GM12874 (cell line): ENCODE results near the gene SAC3D1.

Experiments used
- TF ChIP-seq, protein P1 (sequence below): IDR thresholded peaks from 2 replicates; pipeline ENCODE4 v1.5.1; 2011; ENCODE audit warnings: low read depth, mild to moderate bottlenecking, control low read depth, low read length, moderate library complexity; ENCODE audit not compliant: insufficient read depth

The SAC3D1 gene

DNA sequence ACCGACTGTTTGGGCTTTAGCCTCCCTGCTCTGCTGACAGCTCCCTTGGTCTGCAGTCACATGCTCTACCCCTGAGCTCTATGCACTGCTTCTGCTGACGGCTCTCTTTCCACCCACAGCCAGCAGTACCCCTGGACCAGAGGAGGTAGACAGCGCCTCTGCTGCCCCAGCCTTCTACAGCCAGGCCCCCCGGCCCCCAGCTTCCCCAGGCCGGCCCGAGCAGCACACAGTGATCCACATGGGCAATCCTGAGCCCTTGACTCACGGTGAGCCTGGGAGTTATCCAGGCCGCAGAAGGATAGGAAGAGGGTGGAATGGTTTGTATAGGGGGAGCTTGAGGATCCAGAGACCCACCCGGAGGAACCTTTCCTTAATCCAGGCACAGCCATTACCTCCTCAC is 45.8 kb downstream of the SAC3D1 start:
- TF ChIP-seq, protein P1, sequence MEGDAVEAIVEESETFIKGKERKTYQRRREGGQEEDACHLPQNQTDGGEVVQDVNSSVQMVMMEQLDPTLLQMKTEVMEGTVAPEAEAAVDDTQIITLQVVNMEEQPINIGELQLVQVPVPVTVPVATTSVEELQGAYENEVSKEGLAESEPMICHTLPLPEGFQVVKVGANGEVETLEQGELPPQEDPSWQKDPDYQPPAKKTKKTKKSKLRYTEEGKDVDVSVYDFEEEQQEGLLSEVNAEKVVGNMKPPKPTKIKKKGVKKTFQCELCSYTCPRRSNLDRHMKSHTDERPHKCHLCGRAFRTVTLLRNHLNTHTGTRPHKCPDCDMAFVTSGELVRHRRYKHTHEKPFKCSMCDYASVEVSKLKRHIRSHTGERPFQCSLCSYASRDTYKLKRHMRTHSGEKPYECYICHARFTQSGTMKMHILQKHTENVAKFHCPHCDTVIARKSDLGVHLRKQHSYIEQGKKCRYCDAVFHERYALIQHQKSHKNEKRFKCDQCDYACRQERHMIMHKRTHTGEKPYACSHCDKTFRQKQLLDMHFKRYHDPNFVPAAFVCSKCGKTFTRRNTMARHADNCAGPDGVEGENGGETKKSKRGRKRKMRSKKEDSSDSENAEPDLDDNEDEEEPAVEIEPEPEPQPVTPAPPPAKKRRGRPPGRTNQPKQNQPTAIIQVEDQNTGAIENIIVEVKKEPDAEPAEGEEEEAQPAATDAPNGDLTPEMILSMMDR = no peak

DNA sequence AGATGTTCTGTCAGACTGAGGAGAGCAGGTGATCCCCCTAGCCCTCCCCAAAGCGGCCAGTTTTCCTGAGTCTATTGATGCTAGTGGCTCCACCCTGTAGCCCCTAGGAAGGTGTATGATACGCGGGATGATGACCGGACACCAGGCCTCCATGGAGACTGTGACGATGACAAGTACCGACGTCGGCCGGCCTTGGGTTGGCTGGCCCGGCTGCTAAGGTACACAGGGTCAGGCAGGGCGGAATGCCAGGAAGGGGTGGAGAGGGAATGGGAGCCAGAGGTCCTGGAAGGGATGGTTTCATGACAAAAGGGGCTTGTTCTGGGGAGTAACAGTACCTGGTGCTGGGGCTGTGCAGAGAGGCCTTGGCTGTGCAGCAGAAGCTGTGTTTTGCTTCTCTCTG is 46.2 kb downstream of the SAC3D1 start:
- TF ChIP-seq, protein P1 = no peak

DNA sequence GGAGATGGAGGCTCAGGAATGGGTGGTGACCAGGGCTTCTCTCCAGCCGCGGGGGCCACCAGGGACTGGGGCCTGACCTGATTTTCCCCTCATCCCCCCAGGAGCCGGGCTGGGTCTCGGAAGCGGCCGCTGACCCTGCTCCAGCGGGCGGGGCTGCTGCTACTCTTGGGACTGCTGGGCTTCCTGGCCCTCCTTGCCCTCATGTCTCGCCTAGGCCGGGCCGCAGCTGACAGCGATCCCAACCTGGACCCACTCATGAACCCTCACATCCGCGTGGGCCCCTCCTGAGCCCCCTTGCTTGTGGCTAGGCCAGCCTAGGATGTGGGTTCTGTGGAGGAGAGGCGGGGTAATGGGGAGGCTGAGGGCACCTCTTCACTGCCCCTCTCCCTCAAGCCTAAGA is 46.8 kb downstream of the SAC3D1 start:
- TF ChIP-seq, protein P1 = no peak

DNA sequence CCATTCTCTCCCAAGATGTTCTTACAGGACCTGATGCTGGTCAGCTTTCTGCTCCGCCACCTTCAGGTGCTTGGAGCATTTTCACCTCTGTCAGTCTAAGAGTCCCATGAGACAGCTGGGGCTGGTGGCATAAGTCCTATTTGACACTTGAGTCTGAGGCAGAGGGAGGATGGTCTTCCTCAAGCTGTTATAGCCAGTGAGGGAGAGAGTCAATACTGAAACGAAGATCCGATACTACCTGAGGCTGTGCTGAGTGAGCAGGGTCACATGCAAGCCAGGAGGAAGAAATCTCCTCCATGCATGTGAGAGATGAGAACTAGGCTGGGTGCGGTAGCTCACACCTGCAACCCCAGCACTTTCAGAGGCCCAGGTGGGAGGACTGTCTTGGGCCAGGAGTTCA is 48.6 kb downstream of the SAC3D1 start:
- TF ChIP-seq, protein P1 = no peak

DNA sequence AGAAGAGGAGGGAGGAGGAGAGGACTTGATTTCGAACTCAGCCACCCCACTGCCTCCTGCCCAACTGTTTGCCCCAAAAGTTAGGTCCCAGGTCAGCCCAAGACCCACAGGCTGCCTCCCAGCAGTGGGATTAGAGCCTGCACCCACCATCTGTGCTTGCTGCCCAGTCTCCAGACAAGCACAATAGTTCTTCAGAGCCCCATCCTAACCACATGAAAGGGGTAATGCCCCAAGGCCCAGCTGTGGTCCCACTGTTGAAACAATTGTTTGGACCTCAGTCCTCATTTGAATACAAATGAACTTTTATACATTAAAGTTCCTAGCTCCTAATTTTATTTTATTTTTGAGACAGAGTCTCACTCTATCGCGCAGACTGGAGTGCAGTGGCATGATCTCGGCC is 49.6 kb downstream of the SAC3D1 start:
- TF ChIP-seq, protein P1 = no peak
